HCT116 (cell line): ENCODE data around the gene MAN1A1. TPM values are rescaled to one million over a fixed set of nuclear protein-coding genes. Genes with fewer than 3 reads are reported as not detected.
"Not testable (repeated sequence)": the region's sequence is repeated elsewhere in the genome, so short reads cannot be mapped to it uniquely, and the experiment has no call there.

ENCODE experiments used
- ATAC-seq: fragments of 200-7000 bp; cut with Tn5 transposase; 2 replicates; pipeline ENCODE4 v1.9.1; 2020; ENCODE audit warnings: mild to moderate bottlenecking, moderate library complexity
- BruUV-seq: library from RNA; stranded (reverse); fragments of 400-500 nt; replicated peaks from 2 replicates; lab custom pipeline; 2021; lab: Mats Ljungman, UMichigan
- CTCF ChIA-PET: fragments of 300-600 bp; sonication (Branson Sonifier 250); formaldehyde crosslinking; loops from one replicate; lab custom pipeline; 2021; ENCODE audit warnings: antibody characterized with exemption; lab: Charles Lee
- POLR2A ChIA-PET: fragments of 300-600, 350-600 bp; sonication (Branson Sonifier 250); formaldehyde crosslinking; loops from one replicate; lab custom pipeline; 2021; ENCODE audit warnings: antibody characterized with exemption; lab: Charles Lee
- RAD21 ChIA-PET, 2 experiments: fragments of 300-600 bp; sonication (Branson Sonifier 250); formaldehyde crosslinking; loops; one replicate each; lab custom pipeline; 2023; ENCODE audit warnings: low total read pairs in 2 of 2; ENCODE audit not compliant: uncharacterized antibody in 2 of 2, unreplicated experiment in 2 of 2, low non-redundant PET in 1 of 2; lab: Charles Lee
- DNase-seq: peaks from one replicate; pipeline ENCODE4 v3.0.0-alpha.2; 2010; ENCODE audit warnings: low read depth, low spot score
- H2AFZ ChIP-seq: fragments of 200-600 bp; shearing (Covaris generic), sonication (generic); 2 replicates; pipeline ENCODE4 v1.6.1; 2017; ENCODE audit warnings: low read depth, mixed run types, mixed read lengths, antibody characterized with exemption, low read length; ENCODE audit not compliant: poor library complexity, severe bottlenecking
- H3K27ac ChIP-seq: 2 replicates; pipeline ENCODE4 v1.5.1; 2012; ENCODE audit warnings: low read depth, low read length
- H3K27me3 ChIP-seq: fragments of 200-600 bp; sonication (generic); 2 replicates; pipeline ENCODE4 v1.6.1; 2016; ENCODE audit warnings: mixed run types, low read length, mixed read lengths; ENCODE audit not compliant: insufficient read depth
- H3K36me3 ChIP-seq, 2 experiments: fragments of 200-500 bp in 1 of 2; fragments of 200-600 bp in 1 of 2; sonication (Bioruptor generic) in 1 of 2; sonication (generic) in 1 of 2; 2 replicates each; pipeline versions ENCODE4 v1.5.1 to v1.6.1; 2014 to 2016; ENCODE audit warnings: low read length in 2 of 2, inconsistent platforms in 1 of 2, mixed read lengths in 1 of 2, mixed run types in 1 of 2; ENCODE audit not compliant: insufficient read depth in 2 of 2, control insufficient read depth in 1 of 2
- H3K4me1 ChIP-seq, 2 experiments: fragments of 200-600 bp in 1 of 2; sonication (generic) in 1 of 2; 2 replicates each; pipeline versions ENCODE4 v1.5.1 to v1.6.1; 2012 to 2017; ENCODE audit warnings: low read length in 2 of 2, inconsistent platforms in 1 of 2, mild to moderate bottlenecking in 1 of 2, mixed read lengths in 1 of 2, mixed run types in 1 of 2, moderate library complexity in 1 of 2; ENCODE audit not compliant: insufficient read depth in 2 of 2, control insufficient read depth in 1 of 2
- H3K4me2 ChIP-seq: fragments of 200-600 bp; sonication (generic); 2 replicates; pipeline ENCODE4 v1.6.1; 2017; ENCODE audit warnings: mixed run types, low read length, mixed read lengths
- H3K4me3 ChIP-seq, 2 experiments: fragments of 200-600 bp in 1 of 2; sonication (generic) in 1 of 2; replicated peaks in 1 of 2; 2 replicates each; pipeline ENCODE4 v1.5.1; 2011 to 2016; ENCODE audit warnings: low read length in 2 of 2, control low read depth in 1 of 2, low read depth in 1 of 2, mild to moderate bottlenecking in 1 of 2, mixed read lengths in 1 of 2, mixed run types in 1 of 2
- H3K79me2 ChIP-seq: fragments of 200-600 bp; sonication (generic); 2 replicates; pipeline ENCODE4 v1.6.1; 2017; ENCODE audit warnings: mild to moderate bottlenecking, mixed run types, low read length, moderate library complexity, mixed read lengths; ENCODE audit not compliant: insufficient read depth
- H3K9ac ChIP-seq: fragments of 200-600 bp; sonication (generic); 2 replicates; pipeline ENCODE4 v1.6.1; 2016; ENCODE audit warnings: low read length, mixed read lengths
- H3K9me2 ChIP-seq: fragments of 200-600 bp; sonication (generic), shearing (Covaris generic); 2 replicates; pipeline ENCODE4 v1.6.1; 2017; ENCODE audit warnings: mixed run types, mild to moderate bottlenecking, moderate library complexity; ENCODE audit not compliant: insufficient read depth
- H3K9me3 ChIP-seq, 2 experiments: fragments of 200-500 bp in 1 of 2; fragments of 200-600 bp in 1 of 2; sonication (Bioruptor generic) in 1 of 2; sonication (generic) in 1 of 2; 2 replicates each; pipeline ENCODE4 v1.6.1; 2014 to 2017; ENCODE audit warnings: low read length in 2 of 2, mixed read lengths in 2 of 2, inconsistent platforms in 1 of 2, low read depth in 1 of 2, mild to moderate bottlenecking in 1 of 2, mixed run types in 1 of 2, moderate library complexity in 1 of 2; ENCODE audit not compliant: control insufficient read depth in 1 of 2, insufficient read depth in 1 of 2
- H4K20me1 ChIP-seq: fragments of 200-600 bp; sonication (generic), shearing (Covaris generic); 2 replicates; pipeline ENCODE4 v1.6.1; 2017; ENCODE audit warnings: mixed run types, mild to moderate bottlenecking, moderate library complexity; ENCODE audit not compliant: insufficient read depth
- CBX3 ChIP-seq: IDR thresholded peaks from 2 replicates; pipeline ENCODE4 v1.6.1; 2012; ENCODE audit warnings: low read depth
- EGR1 ChIP-seq: IDR thresholded peaks from 2 replicates; pipeline ENCODE4 v1.6.1; 2012; ENCODE audit warnings: low read depth
- ELF1 ChIP-seq: IDR thresholded peaks from 2 replicates; pipeline ENCODE4 v1.6.1; 2012; ENCODE audit warnings: low read depth, borderline replicate concordance
- EZH2 ChIP-seq: fragments of 200-600 bp; sonication (generic); IDR thresholded peaks from 2 replicates; pipeline ENCODE4 v1.6.1; 2017; ENCODE audit warnings: antibody characterized with exemption, mixed run types
- FOSL1 ChIP-seq: IDR thresholded peaks from 2 replicates; pipeline ENCODE4 v1.6.1; 2012; ENCODE audit warnings: low read depth
- JUND ChIP-seq: IDR thresholded peaks from 2 replicates; pipeline ENCODE4 v1.6.1; 2012
- POLR2A ChIP-seq: IDR thresholded peaks from 2 replicates; pipeline ENCODE4 v1.7.0; 2011; ENCODE audit warnings: borderline replicate concordance; ENCODE audit not compliant: insufficient read depth, insufficient read length; ENCODE audit errors: extremely low read depth
- POLR2AphosphoS5 ChIP-seq: IDR thresholded peaks from 2 replicates; pipeline ENCODE4 v1.6.1; 2011; ENCODE audit warnings: mild to moderate bottlenecking, low read depth, low read length, moderate library complexity
- intact Hi-C: fragments of 100-400 bp; cut with micrococcal nuclease; formaldehyde crosslinking; loops from 2 replicates; pipeline ENCODE4 v1.10.0; 2022
- total RNA-seq: library from RNA; stranded (reverse); gene quantifications from one replicate; pipeline ENCODE4 v1.2.1, GENCODE V29; 2021; ENCODE audit not compliant: unreplicated experiment
- TF ChIP-seq, protein P1 (sequence below): IDR thresholded peaks from 2 replicates; pipeline ENCODE4 v1.6.1; 2012

The MAN1A1 gene
- total RNA-seq, 1 experiment from 2014 or later: 46.0 TPM

GRCh38 chr6:119384444-119384843, 34.9 kb upstream of the MAN1A1 start (continued):
- TF ChIP-seq CBX3 (no peak), EZH2 (no peak), FOSL1 (no peak), POLR2A (no peak), ELF1 (no peak)

GRCh38 chr6:119379809-119380208, 30.2 kb upstream of the MAN1A1 start:
- Histone ChIP-seq H3K36me3 (no peaks in the 10 kb centered on the region), H4K20me1 (no peaks in the 10 kb centered on the region), H3K79me2 (no peaks in the 10 kb centered on the region), H2AFZ (no peak overlapping the region), H3K4me3 (no peak overlapping the region), H3K9me3 (no peaks in the 10 kb centered on the region), H3K27me3 (no peaks in the 10 kb centered on the region), H3K4me1 (no peaks in the 10 kb centered on the region), H3K9me2 (no peaks in the 10 kb centered on the region; the same call in 1 of the 2 replicates), H3K27ac (no peak overlapping the region), H3K4me2 (no peak overlapping the region), H3K9ac (no peak overlapping the region)
- intact Hi-C loops: no loop called here
- CTCF ChIA-PET: no interaction called here
- POLR2A ChIA-PET: no interaction called here
- DNase-seq: no peak
- RAD21 ChIA-PET: no interaction called here
- no peak for ATAC-seq
- TF ChIP-seq JUND (no peak), POLR2AphosphoS5 (no peak), EGR1 (no peak)
- TF ChIP-seq, protein P1, sequence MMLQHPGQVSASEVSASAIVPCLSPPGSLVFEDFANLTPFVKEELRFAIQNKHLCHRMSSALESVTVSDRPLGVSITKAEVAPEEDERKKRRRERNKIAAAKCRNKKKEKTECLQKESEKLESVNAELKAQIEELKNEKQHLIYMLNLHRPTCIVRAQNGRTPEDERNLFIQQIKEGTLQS: no peak
- no TSS peak for BruUV-seq

GRCh38 chr6:119377043-119377442, 27.5 kb upstream of the MAN1A1 start:
- BruUV-seq, CTCF ChIA-PET, intact Hi-C loops, DNase-seq, ATAC-seq, POLR2A ChIA-PET, H3K36me3 ChIP-seq, RAD21 ChIA-PET, H3K9ac ChIP-seq, H2AFZ ChIP-seq, H3K27ac ChIP-seq, H3K4me2 ChIP-seq, H4K20me1 ChIP-seq, H3K9me3 ChIP-seq, H3K4me3 ChIP-seq, H3K4me1 ChIP-seq, H3K9me2 ChIP-seq, H3K27me3 ChIP-seq, H3K79me2 ChIP-seq: not testable (repeated sequence)
